Endothelial cell of umbilical vein (primary cell): ENCODE data around the gene TRAPPC4. TPM values are rescaled to one million over a fixed set of nuclear protein-coding genes. Genes with fewer than 3 reads are reported as not detected.

Experiments
- BruUV-seq: library from RNA; stranded (reverse); fragments of 400-500 nt; replicated peaks from 2 replicates; lab custom pipeline; 2021; lab: Mats Ljungman, UMichigan
- CTCF ChIA-PET: fragments of 300-600, 350-600 bp; sonication (Branson Sonifier 250); formaldehyde crosslinking; loops from one replicate; lab custom pipeline; 2021; ENCODE audit warnings: antibody characterized with exemption, inconsistent platforms; lab: Charles Lee
- POLR2A ChIA-PET: fragments of 300-600, 350-600 bp; sonication (Branson Sonifier 250); formaldehyde crosslinking; loops from one replicate; lab custom pipeline; 2021; ENCODE audit warnings: antibody characterized with exemption, inconsistent platforms; lab: Charles Lee
- DNase-seq: peaks from one replicate; pipeline ENCODE4 v3.0.0-alpha.2; 2011; ENCODE audit warnings: low read depth, low spot score
- FAIRE-seq: peaks from 2 replicates; lab custom pipeline; 2011; peaks lifted over from hg19 to GRCh38; lab: Jason Lieb, UNC
- H2AFZ ChIP-seq: 2 replicates; pipeline ENCODE4 v1.6.0; 2012; ENCODE audit warnings: low read depth, low read length, control low read depth, inconsistent platforms
- H3K27ac ChIP-seq: 2 replicates; pipeline ENCODE4 v1.5.1; 2011; ENCODE audit warnings: low read depth, mild to moderate bottlenecking, control low read depth, low read length, moderate library complexity; ENCODE audit not compliant: insufficient read depth
- H3K27me3 ChIP-seq, 2 experiments: 2 replicates each; pipeline versions ENCODE4 v1.6.0 to v1.6.1; 2011; ENCODE audit warnings: low read length in 2 of 2, mixed read lengths in 1 of 2; ENCODE audit not compliant: control insufficient read depth in 2 of 2, insufficient read depth in 2 of 2
- H3K36me3 ChIP-seq, 2 experiments: 2 replicates in 1 of 2; 3 replicates in 1 of 2; pipeline ENCODE4 v1.5.1; 2011; ENCODE audit warnings: low read length in 2 of 2, mild to moderate bottlenecking in 1 of 2, moderate library complexity in 1 of 2; ENCODE audit not compliant: control insufficient read depth in 2 of 2, insufficient read depth in 2 of 2; ENCODE audit errors: extremely low read depth in 1 of 2
- H3K4me1 ChIP-seq: 3 replicates; pipeline ENCODE4 v1.5.1; 2011; ENCODE audit warnings: mild to moderate bottlenecking, low read length; ENCODE audit not compliant: control insufficient read depth, insufficient read depth; ENCODE audit errors: extremely low read depth
- H3K4me2 ChIP-seq: 2 replicates; pipeline ENCODE4 v1.6.1; 2011; ENCODE audit warnings: low read length, control low read depth, mixed read lengths; ENCODE audit not compliant: insufficient read depth
- H3K4me3 ChIP-seq, 3 experiments: fragments of 200-600 bp in 1 of 3; sonication (generic), shearing (Covaris generic) in 1 of 3; replicated peaks in 1 of 3; 2 replicates each; pipeline ENCODE4 v1.5.1; 2011 to 2016; ENCODE audit warnings: control low read depth in 3 of 3, low read length in 3 of 3, mild to moderate bottlenecking in 2 of 3, inconsistent platforms in 1 of 3, low read depth in 1 of 3, moderate library complexity in 1 of 3; ENCODE audit not compliant: insufficient read depth in 1 of 3
- H3K79me2 ChIP-seq: 2 replicates; pipeline ENCODE4 v1.6.0; 2012; ENCODE audit warnings: low read length, inconsistent platforms; ENCODE audit not compliant: control insufficient read depth, insufficient read depth
- H3K9ac ChIP-seq: replicated peaks from 2 replicates; pipeline ENCODE3; 2011; ENCODE audit warnings: low read length, control low read depth; ENCODE audit not compliant: insufficient read depth; ENCODE audit errors: extremely low read depth
- H3K9me1 ChIP-seq: replicated peaks from 3 replicates; pipeline ENCODE4 v1.6.0; 2011; ENCODE audit warnings: mild to moderate bottlenecking, low read length; ENCODE audit not compliant: control insufficient read depth, insufficient read depth; ENCODE audit errors: extremely low read depth
- H3K9me3 ChIP-seq: replicated peaks from 2 replicates; pipeline ENCODE4 v1.5.1; 2012; ENCODE audit warnings: low read length, inconsistent platforms; ENCODE audit not compliant: control insufficient read depth, insufficient read depth
- H4K20me1 ChIP-seq: replicated peaks from 2 replicates; pipeline ENCODE3; 2011; ENCODE audit warnings: mild to moderate bottlenecking, low read length; ENCODE audit not compliant: control insufficient read depth, insufficient read depth; ENCODE audit errors: extremely low read depth
- EZH2 ChIP-seq: IDR thresholded peaks from 2 replicates; pipeline ENCODE4 v1.6.1; 2012; ENCODE audit warnings: borderline replicate concordance, low read depth, mild to moderate bottlenecking, moderate library complexity, low read length, inconsistent platforms; ENCODE audit not compliant: severe bottlenecking
- FOS ChIP-seq: IDR thresholded peaks from 2 replicates; pipeline ENCODE4 v1.6.1; 2011; ENCODE audit warnings: mild to moderate bottlenecking, low read length, moderate library complexity, borderline replicate concordance; ENCODE audit not compliant: insufficient read depth
- GATA2 ChIP-seq: IDR thresholded peaks from 2 replicates; pipeline ENCODE4 v1.7.0; 2011; ENCODE audit warnings: low read depth, mild to moderate bottlenecking, moderate library complexity, mixed read lengths, low read length; ENCODE audit not compliant: insufficient read length, insufficient read depth
- JUN ChIP-seq: IDR thresholded peaks from 2 replicates; pipeline ENCODE4 v1.6.1; 2011; ENCODE audit warnings: borderline replicate concordance, low read depth; ENCODE audit not compliant: insufficient read length, insufficient read depth
- MYC ChIP-seq: IDR thresholded peaks from one replicate; pipeline ENCODE4 v1.6.1; 2011; ENCODE audit warnings: mild to moderate bottlenecking, low read depth, low read length
- POLR2A ChIP-seq: IDR thresholded peaks from 2 replicates; pipeline ENCODE4 v1.6.1; 2012; ENCODE audit warnings: low read depth, mild to moderate bottlenecking, control low read depth, low read length
- POLR2AphosphoS5 ChIP-seq: IDR thresholded peaks from 2 replicates; pipeline ENCODE4 v1.6.1; 2012; ENCODE audit warnings: low read depth, mild to moderate bottlenecking, control low read depth, low read length, moderate library complexity; ENCODE audit not compliant: insufficient read depth
- dilution Hi-C: fragments of 300-500 bp; cut with MboI; formaldehyde crosslinking; loops from one replicate; pipeline ENCODE4 v1.15.0; 2019; ENCODE audit warnings: low sequenced_read_pairs; ENCODE audit not compliant: extremely low pct_ligation_motif_present
- intact Hi-C: fragments of 100-400 bp; cut with micrococcal nuclease; formaldehyde crosslinking; loops from one replicate; pipeline ENCODE4 v1.10.0; 2022
- polyA plus RNA-seq, 4 experiments: library from polyadenylated mRNA; depleted of rRNA in 3 of 4; stranded (reverse) in 3 of 4; unstranded in 1 of 4; fragments of >200 nt; gene quantifications; 2 replicates each; pipeline versions ENCODE4 v1.2.1 to v1.2.3, GENCODE V29; 2011 to 2012; ENCODE audit warnings: missing spikeins in 1 of 4
- total RNA-seq: library from RNA; stranded (reverse); gene quantifications from 2 replicates; pipeline ENCODE4 v1.2.3, GENCODE V29; 2021
- TF ChIP-seq, protein P1 (sequence below): IDR thresholded peaks from 2 replicates; pipeline ENCODE4 v1.6.1; 2011; ENCODE audit not compliant: insufficient read depth, insufficient read length
- TF ChIP-seq, protein P2 (sequence below), 2 donors: IDR thresholded peaks; 1 replicate in 1 of 2; 2 replicates in 1 of 2; pipeline ENCODE4 v1.5.1; 2011; ENCODE audit warnings: low read length in 2 of 2, mild to moderate bottlenecking in 2 of 2, moderate library complexity in 2 of 2, control low read depth in 1 of 2, inconsistent platforms in 1 of 2, low read depth in 1 of 2; ENCODE audit not compliant: insufficient read depth in 1 of 2; ENCODE audit errors: extremely low read depth in 1 of 2

The TRAPPC4 gene
- total and polyA plus RNA-seq, 2 donors (not counting 3 experiments of a cell fraction or from before 2014, with no cell fraction given): 64.2 to 224 TPM

DNA sequence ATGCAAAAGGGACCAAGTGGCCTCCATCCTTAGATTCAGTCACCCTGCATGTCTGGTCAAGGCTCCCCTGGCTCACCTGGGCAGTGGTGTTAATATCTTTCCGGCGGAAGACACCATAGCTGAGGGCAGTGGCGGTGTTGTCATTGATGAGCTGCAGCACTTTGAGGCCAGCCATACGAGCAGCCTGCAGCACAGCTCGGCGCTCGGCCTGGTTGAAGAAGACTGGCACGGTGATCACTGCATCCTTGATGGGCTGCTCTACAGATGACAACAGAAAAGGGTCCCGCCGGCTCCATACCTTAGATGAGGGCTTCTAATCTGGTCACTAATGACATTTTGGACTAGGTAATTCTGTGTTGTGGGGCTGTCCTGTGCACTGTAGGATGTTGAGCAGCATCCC is 35.9 kb downstream of the TRAPPC4 start:
- dilution Hi-C loops (no loop called here), intact Hi-C loops (no loop called here)
- H3K27ac ChIP-seq: no peak overlapping the region
- FAIRE-seq: no peak
- H4K20me1 ChIP-seq: no peaks in the 10 kb centered on the region
- no peak overlapping the region for H3K4me3 ChIP-seq
- no peaks in the 10 kb centered on the region for H3K27me3 ChIP-seq
- CTCF ChIA-PET: interaction anchor here (1.0 kb wide), 1 partner anchor 253 kb away, joined by 3 read pairs; no protein-coding TSS in a partner anchor
- H3K9ac ChIP-seq: no peak overlapping the region
- peaks cover 11% of the 10 kb centered on the region for H3K4me1 ChIP-seq
- no peak overlapping the region for H2AFZ ChIP-seq
- H3K9me1 ChIP-seq: no peaks in the 10 kb centered on the region
- BruUV-seq: no TSS peak
- DNase-seq: no peak
- TF ChIP-seq JUN: no peak
- TF ChIP-seq GATA2: no peak
- TF ChIP-seq MYC: no peak
- no peak for TF ChIP-seq FOS
- TF ChIP-seq, protein P1, sequence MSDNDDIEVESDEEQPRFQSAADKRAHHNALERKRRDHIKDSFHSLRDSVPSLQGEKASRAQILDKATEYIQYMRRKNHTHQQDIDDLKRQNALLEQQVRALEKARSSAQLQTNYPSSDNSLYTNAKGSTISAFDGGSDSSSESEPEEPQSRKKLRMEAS: no peak
- TF ChIP-seq, protein P2, sequence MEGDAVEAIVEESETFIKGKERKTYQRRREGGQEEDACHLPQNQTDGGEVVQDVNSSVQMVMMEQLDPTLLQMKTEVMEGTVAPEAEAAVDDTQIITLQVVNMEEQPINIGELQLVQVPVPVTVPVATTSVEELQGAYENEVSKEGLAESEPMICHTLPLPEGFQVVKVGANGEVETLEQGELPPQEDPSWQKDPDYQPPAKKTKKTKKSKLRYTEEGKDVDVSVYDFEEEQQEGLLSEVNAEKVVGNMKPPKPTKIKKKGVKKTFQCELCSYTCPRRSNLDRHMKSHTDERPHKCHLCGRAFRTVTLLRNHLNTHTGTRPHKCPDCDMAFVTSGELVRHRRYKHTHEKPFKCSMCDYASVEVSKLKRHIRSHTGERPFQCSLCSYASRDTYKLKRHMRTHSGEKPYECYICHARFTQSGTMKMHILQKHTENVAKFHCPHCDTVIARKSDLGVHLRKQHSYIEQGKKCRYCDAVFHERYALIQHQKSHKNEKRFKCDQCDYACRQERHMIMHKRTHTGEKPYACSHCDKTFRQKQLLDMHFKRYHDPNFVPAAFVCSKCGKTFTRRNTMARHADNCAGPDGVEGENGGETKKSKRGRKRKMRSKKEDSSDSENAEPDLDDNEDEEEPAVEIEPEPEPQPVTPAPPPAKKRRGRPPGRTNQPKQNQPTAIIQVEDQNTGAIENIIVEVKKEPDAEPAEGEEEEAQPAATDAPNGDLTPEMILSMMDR (IDR thresholded peaks at IDR 0.05; ENCODE audit: extremely low read depth in 1 of 2, insufficient read depth in 1 of 2, low read depth in 1 of 2, low read length in 2 of 2): no peak
- no peak for TF ChIP-seq POLR2AphosphoS5
- no peak for TF ChIP-seq EZH2
- TF ChIP-seq POLR2A: no peak
- H3K9me3 ChIP-seq: no peaks in the 10 kb centered on the region
- H3K79me2 ChIP-seq: peaks cover 19% of the 10 kb centered on the region
- no peak overlapping the region for H3K4me2 ChIP-seq
- POLR2A ChIA-PET: no interaction called here
- peaks cover 21 to 47% of the 10 kb centered on the region in 2 experiments for H3K36me3 ChIP-seq
